Type B pancreatic cell (in vitro differentiated cells): ENCODE data around the gene LLPH. TPM values are rescaled to one million over a fixed set of nuclear protein-coding genes. Genes with fewer than 3 reads are reported as not detected.

Source experiments
- DNase-seq: peaks from one replicate; pipeline ENCODE4 v3.0.0; 2021; ENCODE audit warnings: mixed read lengths; ENCODE audit not compliant: unreplicated experiment; ENCODE audit errors: extremely low spot score
- H3K27ac Mint-ChIP-seq: 2 replicates; pipeline ENCODE4 v1.8.0; 2021; ENCODE audit warnings: mild to moderate bottlenecking, mixed read lengths
- H3K27me3 Mint-ChIP-seq: 2 replicates; pipeline ENCODE4 v1.8.0; 2021; ENCODE audit warnings: mixed read lengths
- H3K36me3 Mint-ChIP-seq: 2 replicates; pipeline ENCODE4 v1.8.0; 2021; ENCODE audit warnings: mixed read lengths
- H3K4me1 Mint-ChIP-seq: one replicate; pipeline ENCODE4 v1.8.0; 2021; ENCODE audit warnings: mixed read lengths; ENCODE audit not compliant: unreplicated experiment
- H3K4me3 Mint-ChIP-seq: 2 replicates; pipeline ENCODE4 v1.8.0; 2021; ENCODE audit warnings: mild to moderate bottlenecking, mixed read lengths
- H3K9me3 Mint-ChIP-seq: 2 replicates; pipeline ENCODE4 v1.8.0; 2021; ENCODE audit warnings: mixed read lengths
- CTCF ChIP-seq: fragments of 200-600 bp; sonication (generic); conservative IDR thresholded peaks from 2 replicates; pipeline ENCODE4 v1.5.0; 2021; ENCODE audit warnings: antibody characterized with exemption, mild to moderate bottlenecking
- total RNA-seq: library from RNA; stranded (reverse); gene quantifications from 2 replicates; pipeline ENCODE4 v1.2.1, GENCODE V29; 2021; ENCODE audit warnings: low replicate concordance

The LLPH gene
- total RNA-seq, 1 donor from 2014 or later, result 26.3 TPM

GRCh38 chr12:66066929-66067523 lies 63.5 kb downstream of the LLPH start:
- Mint-ChIP-seq H3K27ac (no peak overlapping the region), H3K4me1 (peaks cover 38% of the 10 kb centered on the region), H3K9me3 (no peaks in the 10 kb centered on the region), H3K27me3 (no peaks in the 10 kb centered on the region), H3K36me3 (no peaks in the 10 kb centered on the region), H3K4me3 (no peak overlapping the region)
- no peak for DNase-seq
- TF ChIP-seq CTCF, result no peak

Other genes with a start within 250 kb of the LLPH start
- gene TMBIM4, start 39.2 kb upstream of the LLPH start, total RNA-seq, result 37.4 and 43.1 TPM in 2 replicates
- 0.21 and 0.34 TPM in 2 replicates for gene IRAK3, start 58.5 kb upstream of the LLPH start, total RNA-seq
- 3.8 and 5.5 TPM in 2 replicates for gene HELB, start 171.7 kb upstream of the LLPH start, total RNA-seq